H9 (cell line): ENCODE measurements around the gene CCDC34. TPM values are rescaled to one million over a fixed set of nuclear protein-coding genes. Genes with fewer than 3 reads are reported as not detected.

Source experiments
- DNase-seq: peaks from one replicate; pipeline ENCODE4 v3.0.0-alpha.2; 2017
- H2AFZ ChIP-seq: one replicate; pipeline ENCODE4 v1.6.1; 2013; ENCODE audit warnings: mild to moderate bottlenecking, low read length, control low read depth, moderate library complexity
- H2AK5ac ChIP-seq: 2 replicates; pipeline ENCODE4 v1.6.1; 2013; ENCODE audit warnings: low read length, control low read depth, mixed read lengths; ENCODE audit not compliant: insufficient read length
- H2BK120ac ChIP-seq: one replicate; pipeline ENCODE4 v1.6.1; 2013; ENCODE audit warnings: low read depth, mild to moderate bottlenecking, low read length, control low read depth, inconsistent platforms; ENCODE audit not compliant: poor library complexity, severe bottlenecking
- H2BK12ac ChIP-seq: 2 replicates; pipeline ENCODE4 v1.6.1; 2013; ENCODE audit warnings: low read length, control low read depth, mixed read lengths, low read depth; ENCODE audit not compliant: insufficient read length
- H2BK15ac ChIP-seq: 2 replicates; pipeline ENCODE4 v1.6.1; 2013; ENCODE audit warnings: low read depth, low read length, control low read depth
- H2BK20ac ChIP-seq: one replicate; pipeline ENCODE4 v1.6.1; 2013; ENCODE audit warnings: low read depth, mild to moderate bottlenecking, low read length, control low read depth, inconsistent platforms; ENCODE audit not compliant: poor library complexity, severe bottlenecking
- H2BK5ac ChIP-seq: 2 replicates; pipeline ENCODE4 v1.6.1; 2013; ENCODE audit warnings: low read length, control low read depth, mixed read lengths; ENCODE audit not compliant: insufficient read length
- H3K14ac ChIP-seq: 2 replicates; pipeline ENCODE4 v1.6.1; 2013; ENCODE audit warnings: low read length, control low read depth; ENCODE audit not compliant: insufficient read depth
- H3K18ac ChIP-seq: 2 replicates; pipeline ENCODE4 v1.6.1; 2013; ENCODE audit warnings: low read depth, mild to moderate bottlenecking, mixed read lengths, low read length, control low read depth; ENCODE audit not compliant: insufficient read length
- H3K23ac ChIP-seq: 2 replicates; pipeline ENCODE4 v1.6.1; 2013; ENCODE audit warnings: low read length, control low read depth, mixed read lengths, low read depth; ENCODE audit not compliant: insufficient read length
- H3K23me2 ChIP-seq: 2 replicates; pipeline ENCODE4 v1.6.1; 2013; ENCODE audit warnings: low read depth, mild to moderate bottlenecking, mixed read lengths, low read length, control low read depth; ENCODE audit not compliant: insufficient read length, poor library complexity, severe bottlenecking
- H3K27ac ChIP-seq: 2 replicates; pipeline ENCODE4 v1.5.1; 2013; ENCODE audit warnings: low read length, control low read depth, mixed read lengths, low read depth; ENCODE audit not compliant: insufficient read length
- H3K27me3 ChIP-seq: 2 replicates; pipeline ENCODE4 v1.6.1; 2013; ENCODE audit warnings: low read length, control low read depth, inconsistent platforms; ENCODE audit not compliant: insufficient read depth
- H3K4ac ChIP-seq: 2 replicates; pipeline ENCODE4 v1.6.1; 2013; ENCODE audit warnings: low read depth, mild to moderate bottlenecking, control low read depth, inconsistent platforms, low read length, moderate library complexity
- H3K4me1 ChIP-seq: 2 replicates; pipeline ENCODE4 v1.6.1; 2013; ENCODE audit warnings: low read length, control low read depth, inconsistent platforms; ENCODE audit not compliant: insufficient read depth
- H3K4me2 ChIP-seq: 2 replicates; pipeline ENCODE4 v1.6.1; 2013; ENCODE audit warnings: low read length, control low read depth, mixed read lengths; ENCODE audit not compliant: insufficient read length, insufficient read depth
- H3K56ac ChIP-seq: 2 replicates; pipeline ENCODE4 v1.6.1; 2013; ENCODE audit warnings: low read depth, mild to moderate bottlenecking, mixed read lengths, low read length, control low read depth; ENCODE audit not compliant: insufficient read length
- H3K79me1 ChIP-seq: 2 replicates; pipeline ENCODE4 v1.6.1; 2013; ENCODE audit warnings: low read depth, mild to moderate bottlenecking, moderate library complexity, low read length, control low read depth, inconsistent platforms; ENCODE audit not compliant: insufficient read depth, poor library complexity, severe bottlenecking
- H3K79me2 ChIP-seq: 2 replicates; pipeline ENCODE4 v1.6.1; 2013; ENCODE audit warnings: low read length, control low read depth, inconsistent platforms; ENCODE audit not compliant: insufficient read depth
- H3K9ac ChIP-seq: 2 replicates; pipeline ENCODE4 v1.6.1; 2013; ENCODE audit warnings: low read length, control low read depth, mixed read lengths; ENCODE audit not compliant: insufficient read length; ENCODE audit errors: extremely low read depth
- H3K9me3 ChIP-seq: one replicate; pipeline ENCODE4 v1.6.1; 2013; ENCODE audit warnings: low read depth, low read length, inconsistent platforms; ENCODE audit not compliant: control insufficient read depth
- H3T11ph ChIP-seq: one replicate; pipeline ENCODE4 v1.6.1; 2013; ENCODE audit warnings: mild to moderate bottlenecking, low read length, control low read depth, inconsistent platforms
- H4K20me1 ChIP-seq: one replicate; pipeline ENCODE4 v1.6.1; 2013; ENCODE audit not compliant: control insufficient read depth, insufficient read length, insufficient read depth
- H4K5ac ChIP-seq: 2 replicates; pipeline ENCODE4 v1.6.1; 2013; ENCODE audit warnings: low read depth, mild to moderate bottlenecking, mixed read lengths, low read length, control low read depth; ENCODE audit not compliant: insufficient read length
- H4K8ac ChIP-seq: replicated peaks from 2 replicates; pipeline ENCODE4 v1.6.1; 2013; ENCODE audit warnings: low read length, control low read depth, mixed read lengths, low read depth; ENCODE audit not compliant: insufficient read length
- H4K91ac ChIP-seq: 2 replicates; pipeline ENCODE4 v1.6.1; 2013; ENCODE audit warnings: low read depth, mild to moderate bottlenecking, moderate library complexity, mixed read lengths, low read length, control low read depth; ENCODE audit not compliant: insufficient read length
- H3K27ac Mint-ChIP-seq, 3 experiments: 2 replicates in 2 of 3; 3 replicates in 1 of 3; pipeline ENCODE4 v1.8.0; 2020 to 2021; ENCODE audit warnings: mixed read lengths in 3 of 3, mild to moderate bottlenecking in 1 of 3, moderate library complexity in 1 of 3
- H3K27me3 Mint-ChIP-seq: 2 replicates; pipeline ENCODE4 v1.8.0; 2021; ENCODE audit warnings: low read depth, mild to moderate bottlenecking, moderate library complexity, mixed read lengths
- H3K36me3 Mint-ChIP-seq, 3 experiments: 2 replicates in 2 of 3; 3 replicates in 1 of 3; pipeline ENCODE4 v1.8.0; 2020 to 2021; ENCODE audit warnings: low read depth in 3 of 3, mixed read lengths in 3 of 3; ENCODE audit not compliant: insufficient read depth in 1 of 3
- H3K4me1 Mint-ChIP-seq, 2 experiments: 2 replicates each; pipeline ENCODE4 v1.8.0; 2020; ENCODE audit warnings: mixed read lengths in 2 of 2
- H3K4me3 Mint-ChIP-seq, 2 experiments: 2 replicates in 1 of 2; 3 replicates in 1 of 2; pipeline ENCODE4 v1.8.0; 2020 to 2021; ENCODE audit warnings: mild to moderate bottlenecking in 2 of 2, mixed read lengths in 2 of 2, moderate library complexity in 1 of 2
- H3K9me3 Mint-ChIP-seq, 2 experiments: 2 replicates in 1 of 2; 3 replicates in 1 of 2; pipeline ENCODE4 v1.8.0; 2020; ENCODE audit warnings: mild to moderate bottlenecking in 2 of 2, mixed read lengths in 2 of 2, moderate library complexity in 1 of 2
- WGBS: extraction: QIAGEN DNeasy Blood & Tissue Kit; methylation state at CpG from one replicate; pipeline ENCODE4 v1.1.7; 2013; ENCODE audit warnings: missing lambda C conversion rate, low lambda C conversion rate, mixed read lengths; ENCODE audit not compliant: insufficient read length; ENCODE audit errors: extremely low coverage; 5-methylcytosine and 5-hydroxymethylcytosine counted together
- total RNA-seq: library from RNA; stranded (reverse); gene quantifications from 2 replicates; pipeline ENCODE4 v1.2.1, GENCODE V29; 2021
- TF ChIP-seq, protein P1 (sequence below): fragments of 200-600 bp; sonication (generic); conservative IDR thresholded peaks from 3 replicates; pipeline ENCODE4 v1.8.0; 2021; ENCODE audit warnings: antibody characterized with exemption, mild to moderate bottlenecking

CCDC34 gene
- total RNA-seq, 1 experiment from 2014 or later, result 25.2 TPM

DNA sequence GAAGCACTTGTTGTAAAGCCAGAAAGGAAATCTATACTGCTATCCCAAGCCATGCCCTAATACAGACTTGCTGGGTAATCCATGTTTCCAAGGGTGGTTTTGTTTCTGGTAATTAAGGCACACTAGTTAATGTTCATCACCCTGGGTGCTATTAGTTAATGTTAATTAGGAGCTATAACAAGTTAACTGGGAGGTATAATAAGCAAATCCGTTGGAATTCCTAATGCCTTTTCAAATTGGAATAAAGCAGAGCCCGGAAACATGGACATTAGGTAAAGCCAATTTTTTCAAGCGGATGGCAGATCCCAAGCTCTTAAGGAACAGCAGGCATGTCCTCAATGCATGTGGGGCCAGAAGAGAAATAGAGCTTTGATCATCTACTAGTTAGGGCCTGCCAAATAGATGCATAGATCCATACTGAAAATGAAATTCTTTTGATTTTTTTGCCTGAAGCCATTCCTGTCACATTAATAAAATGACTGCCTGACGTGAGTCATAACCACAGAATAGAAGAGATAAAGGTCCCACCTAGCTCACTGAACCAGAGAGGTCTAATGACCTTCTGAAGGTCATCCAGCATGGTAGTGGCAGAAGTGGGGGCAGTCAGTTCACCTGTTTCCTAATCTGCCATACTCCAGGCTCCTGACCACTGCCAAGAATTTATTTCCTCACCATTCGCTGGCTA lies 28.5 kb upstream of the CCDC34 start:
- no peak overlapping the region for H2BK15ac ChIP-seq
- H3K56ac ChIP-seq, result no peak overlapping the region
- no peaks in the 10 kb centered on the region for H3K27me3 ChIP-seq
- no peak overlapping the region for H3K4me3 Mint-ChIP-seq
- H3K18ac ChIP-seq, result no peak overlapping the region
- no peak overlapping the region for H2AK5ac ChIP-seq
- no peaks in the 10 kb centered on the region for H3K9me3 Mint-ChIP-seq
- no peak overlapping the region for H3K27ac ChIP-seq
- no peaks in the 10 kb centered on the region for H3K9me3 ChIP-seq
- H3K4ac ChIP-seq, result no peak overlapping the region
- H3T11ph ChIP-seq, result no peak overlapping the region
- H3K27ac Mint-ChIP-seq, result peak overlapping the region; percentile 50 to 91 (median 73); a peak in 4 of 7 replicates
- no peak overlapping the region for H2BK20ac ChIP-seq
- no peak overlapping the region for H4K91ac ChIP-seq
- TF ChIP-seq, protein P1, sequence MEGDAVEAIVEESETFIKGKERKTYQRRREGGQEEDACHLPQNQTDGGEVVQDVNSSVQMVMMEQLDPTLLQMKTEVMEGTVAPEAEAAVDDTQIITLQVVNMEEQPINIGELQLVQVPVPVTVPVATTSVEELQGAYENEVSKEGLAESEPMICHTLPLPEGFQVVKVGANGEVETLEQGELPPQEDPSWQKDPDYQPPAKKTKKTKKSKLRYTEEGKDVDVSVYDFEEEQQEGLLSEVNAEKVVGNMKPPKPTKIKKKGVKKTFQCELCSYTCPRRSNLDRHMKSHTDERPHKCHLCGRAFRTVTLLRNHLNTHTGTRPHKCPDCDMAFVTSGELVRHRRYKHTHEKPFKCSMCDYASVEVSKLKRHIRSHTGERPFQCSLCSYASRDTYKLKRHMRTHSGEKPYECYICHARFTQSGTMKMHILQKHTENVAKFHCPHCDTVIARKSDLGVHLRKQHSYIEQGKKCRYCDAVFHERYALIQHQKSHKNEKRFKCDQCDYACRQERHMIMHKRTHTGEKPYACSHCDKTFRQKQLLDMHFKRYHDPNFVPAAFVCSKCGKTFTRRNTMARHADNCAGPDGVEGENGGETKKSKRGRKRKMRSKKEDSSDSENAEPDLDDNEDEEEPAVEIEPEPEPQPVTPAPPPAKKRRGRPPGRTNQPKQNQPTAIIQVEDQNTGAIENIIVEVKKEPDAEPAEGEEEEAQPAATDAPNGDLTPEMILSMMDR, result no peak
- WGBS, result no CpG with 5 or more reads among the region's 5 CpGs
- H3K36me3 Mint-ChIP-seq, result peaks cover 2 to 22% (median 4%) of the 10 kb centered on the region in 3 experiments; a peak in 6 of 7 replicates
- no peak overlapping the region for H2BK120ac ChIP-seq
- no peak overlapping the region for H4K5ac ChIP-seq
- no peak overlapping the region for H3K4me2 ChIP-seq
- H2BK12ac ChIP-seq, result no peak overlapping the region
- peaks cover 12% of the 10 kb centered on the region for H3K4me1 ChIP-seq
- no peaks in the 10 kb centered on the region for H3K27me3 Mint-ChIP-seq
- no peak overlapping the region for H2BK5ac ChIP-seq
- H3K23ac ChIP-seq, result no peak overlapping the region
- peaks cover 81 to 93% of the 10 kb centered on the region in 2 experiments for H3K4me1 Mint-ChIP-seq
- no peaks in the 10 kb centered on the region for H3K79me2 ChIP-seq
- H3K14ac ChIP-seq, result no peak overlapping the region
- no peak overlapping the region for H3K9ac ChIP-seq
- H4K20me1 ChIP-seq, result no peaks in the 10 kb centered on the region
- no peak overlapping the region for H4K8ac ChIP-seq
- no peak overlapping the region for H2AFZ ChIP-seq
- no peaks in the 10 kb centered on the region for H3K79me1 ChIP-seq
- H3K23me2 ChIP-seq, result no peaks in the 10 kb centered on the region
- no peak for DNase-seq
